ENCODE data around the gene TDRD12.

DNA sequence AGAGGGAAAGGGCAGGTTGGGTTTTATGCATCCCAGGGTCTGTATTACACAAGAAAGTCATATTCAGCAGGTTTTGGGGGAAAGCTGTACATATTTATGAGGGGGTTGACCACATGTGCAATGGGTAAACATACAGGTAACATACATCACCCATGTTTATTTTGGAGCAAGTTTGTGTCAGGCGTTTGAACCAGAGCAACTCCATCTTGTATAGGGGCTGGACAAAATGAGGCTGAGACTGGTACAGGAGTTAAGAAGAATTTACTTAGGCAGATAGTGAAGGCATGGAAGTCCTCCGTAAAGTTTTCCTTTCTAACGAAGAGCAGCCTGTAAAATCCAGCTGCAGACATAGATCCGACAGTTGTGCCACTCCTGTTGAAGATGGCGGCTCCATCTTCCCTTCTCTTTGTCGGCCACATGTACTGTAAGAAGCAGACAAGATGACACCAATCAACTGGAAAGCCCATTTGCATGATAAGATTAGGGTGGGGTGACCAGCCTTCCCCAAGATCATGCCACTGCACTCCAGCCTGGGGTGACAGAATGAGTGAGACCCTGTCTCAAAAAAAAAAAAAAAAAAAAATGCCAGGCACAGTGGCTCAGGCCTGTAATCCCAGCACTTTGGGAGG is 32.6 kb upstream of the TDRD12 start:
- TF ChIP-seq, protein P1, sequence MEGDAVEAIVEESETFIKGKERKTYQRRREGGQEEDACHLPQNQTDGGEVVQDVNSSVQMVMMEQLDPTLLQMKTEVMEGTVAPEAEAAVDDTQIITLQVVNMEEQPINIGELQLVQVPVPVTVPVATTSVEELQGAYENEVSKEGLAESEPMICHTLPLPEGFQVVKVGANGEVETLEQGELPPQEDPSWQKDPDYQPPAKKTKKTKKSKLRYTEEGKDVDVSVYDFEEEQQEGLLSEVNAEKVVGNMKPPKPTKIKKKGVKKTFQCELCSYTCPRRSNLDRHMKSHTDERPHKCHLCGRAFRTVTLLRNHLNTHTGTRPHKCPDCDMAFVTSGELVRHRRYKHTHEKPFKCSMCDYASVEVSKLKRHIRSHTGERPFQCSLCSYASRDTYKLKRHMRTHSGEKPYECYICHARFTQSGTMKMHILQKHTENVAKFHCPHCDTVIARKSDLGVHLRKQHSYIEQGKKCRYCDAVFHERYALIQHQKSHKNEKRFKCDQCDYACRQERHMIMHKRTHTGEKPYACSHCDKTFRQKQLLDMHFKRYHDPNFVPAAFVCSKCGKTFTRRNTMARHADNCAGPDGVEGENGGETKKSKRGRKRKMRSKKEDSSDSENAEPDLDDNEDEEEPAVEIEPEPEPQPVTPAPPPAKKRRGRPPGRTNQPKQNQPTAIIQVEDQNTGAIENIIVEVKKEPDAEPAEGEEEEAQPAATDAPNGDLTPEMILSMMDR (conservative IDR thresholded peaks at IDR 0.05; ENCODE audit: low read depth in 2 of 2), result no peak
- no peak for TF ChIP-seq POLR2AphosphoS5 (IDR thresholded peaks at IDR 0.05; ENCODE audit: low read depth)
- TF ChIP-seq EZH2 (IDR thresholded peaks at IDR 0.05; ENCODE audit: low read depth, unreplicated experiment), result no peak
- no peak for TF ChIP-seq JUNB (IDR thresholded peaks at IDR 0.05; ENCODE audit: unreplicated experiment)
- no peak for TF ChIP-seq CREB1 (CRISPR knock-in tag; IDR thresholded peaks at IDR 0.05; ENCODE audit: low read depth)
- TF ChIP-seq, protein P2, sequence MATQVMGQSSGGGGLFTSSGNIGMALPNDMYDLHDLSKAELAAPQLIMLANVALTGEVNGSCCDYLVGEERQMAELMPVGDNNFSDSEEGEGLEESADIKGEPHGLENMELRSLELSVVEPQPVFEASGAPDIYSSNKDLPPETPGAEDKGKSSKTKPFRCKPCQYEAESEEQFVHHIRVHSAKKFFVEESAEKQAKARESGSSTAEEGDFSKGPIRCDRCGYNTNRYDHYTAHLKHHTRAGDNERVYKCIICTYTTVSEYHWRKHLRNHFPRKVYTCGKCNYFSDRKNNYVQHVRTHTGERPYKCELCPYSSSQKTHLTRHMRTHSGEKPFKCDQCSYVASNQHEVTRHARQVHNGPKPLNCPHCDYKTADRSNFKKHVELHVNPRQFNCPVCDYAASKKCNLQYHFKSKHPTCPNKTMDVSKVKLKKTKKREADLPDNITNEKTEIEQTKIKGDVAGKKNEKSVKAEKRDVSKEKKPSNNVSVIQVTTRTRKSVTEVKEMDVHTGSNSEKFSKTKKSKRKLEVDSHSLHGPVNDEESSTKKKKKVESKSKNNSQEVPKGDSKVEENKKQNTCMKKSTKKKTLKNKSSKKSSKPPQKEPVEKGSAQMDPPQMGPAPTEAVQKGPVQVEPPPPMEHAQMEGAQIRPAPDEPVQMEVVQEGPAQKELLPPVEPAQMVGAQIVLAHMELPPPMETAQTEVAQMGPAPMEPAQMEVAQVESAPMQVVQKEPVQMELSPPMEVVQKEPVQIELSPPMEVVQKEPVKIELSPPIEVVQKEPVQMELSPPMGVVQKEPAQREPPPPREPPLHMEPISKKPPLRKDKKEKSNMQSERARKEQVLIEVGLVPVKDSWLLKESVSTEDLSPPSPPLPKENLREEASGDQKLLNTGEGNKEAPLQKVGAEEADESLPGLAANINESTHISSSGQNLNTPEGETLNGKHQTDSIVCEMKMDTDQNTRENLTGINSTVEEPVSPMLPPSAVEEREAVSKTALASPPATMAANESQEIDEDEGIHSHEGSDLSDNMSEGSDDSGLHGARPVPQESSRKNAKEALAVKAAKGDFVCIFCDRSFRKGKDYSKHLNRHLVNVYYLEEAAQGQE (IDR thresholded peaks at IDR 0.05; ENCODE audit: unreplicated experiment), result no peak
- no peak for TF ChIP-seq STAT1 (IDR thresholded peaks at IDR 0.05; ENCODE audit: unreplicated experiment)
- TF ChIP-seq EZH2phosphoT487 (IDR thresholded peaks at IDR 0.05; ENCODE audit: unreplicated experiment), result no peak
- no peak for TF ChIP-seq ZNF114 (CRISPR knock-in tag; IDR thresholded peaks at IDR 0.05)
- no peak for TF ChIP-seq NANOG (IDR thresholded peaks at IDR 0.05; ENCODE audit: borderline replicate concordance)
- TF ChIP-seq, protein P3, sequence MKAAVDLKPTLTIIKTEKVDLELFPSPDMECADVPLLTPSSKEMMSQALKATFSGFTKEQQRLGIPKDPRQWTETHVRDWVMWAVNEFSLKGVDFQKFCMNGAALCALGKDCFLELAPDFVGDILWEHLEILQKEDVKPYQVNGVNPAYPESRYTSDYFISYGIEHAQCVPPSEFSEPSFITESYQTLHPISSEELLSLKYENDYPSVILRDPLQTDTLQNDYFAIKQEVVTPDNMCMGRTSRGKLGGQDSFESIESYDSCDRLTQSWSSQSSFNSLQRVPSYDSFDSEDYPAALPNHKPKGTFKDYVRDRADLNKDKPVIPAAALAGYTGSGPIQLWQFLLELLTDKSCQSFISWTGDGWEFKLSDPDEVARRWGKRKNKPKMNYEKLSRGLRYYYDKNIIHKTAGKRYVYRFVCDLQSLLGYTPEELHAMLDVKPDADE (IDR thresholded peaks at IDR 0.05), result no peak
- TF ChIP-seq, protein P4, sequence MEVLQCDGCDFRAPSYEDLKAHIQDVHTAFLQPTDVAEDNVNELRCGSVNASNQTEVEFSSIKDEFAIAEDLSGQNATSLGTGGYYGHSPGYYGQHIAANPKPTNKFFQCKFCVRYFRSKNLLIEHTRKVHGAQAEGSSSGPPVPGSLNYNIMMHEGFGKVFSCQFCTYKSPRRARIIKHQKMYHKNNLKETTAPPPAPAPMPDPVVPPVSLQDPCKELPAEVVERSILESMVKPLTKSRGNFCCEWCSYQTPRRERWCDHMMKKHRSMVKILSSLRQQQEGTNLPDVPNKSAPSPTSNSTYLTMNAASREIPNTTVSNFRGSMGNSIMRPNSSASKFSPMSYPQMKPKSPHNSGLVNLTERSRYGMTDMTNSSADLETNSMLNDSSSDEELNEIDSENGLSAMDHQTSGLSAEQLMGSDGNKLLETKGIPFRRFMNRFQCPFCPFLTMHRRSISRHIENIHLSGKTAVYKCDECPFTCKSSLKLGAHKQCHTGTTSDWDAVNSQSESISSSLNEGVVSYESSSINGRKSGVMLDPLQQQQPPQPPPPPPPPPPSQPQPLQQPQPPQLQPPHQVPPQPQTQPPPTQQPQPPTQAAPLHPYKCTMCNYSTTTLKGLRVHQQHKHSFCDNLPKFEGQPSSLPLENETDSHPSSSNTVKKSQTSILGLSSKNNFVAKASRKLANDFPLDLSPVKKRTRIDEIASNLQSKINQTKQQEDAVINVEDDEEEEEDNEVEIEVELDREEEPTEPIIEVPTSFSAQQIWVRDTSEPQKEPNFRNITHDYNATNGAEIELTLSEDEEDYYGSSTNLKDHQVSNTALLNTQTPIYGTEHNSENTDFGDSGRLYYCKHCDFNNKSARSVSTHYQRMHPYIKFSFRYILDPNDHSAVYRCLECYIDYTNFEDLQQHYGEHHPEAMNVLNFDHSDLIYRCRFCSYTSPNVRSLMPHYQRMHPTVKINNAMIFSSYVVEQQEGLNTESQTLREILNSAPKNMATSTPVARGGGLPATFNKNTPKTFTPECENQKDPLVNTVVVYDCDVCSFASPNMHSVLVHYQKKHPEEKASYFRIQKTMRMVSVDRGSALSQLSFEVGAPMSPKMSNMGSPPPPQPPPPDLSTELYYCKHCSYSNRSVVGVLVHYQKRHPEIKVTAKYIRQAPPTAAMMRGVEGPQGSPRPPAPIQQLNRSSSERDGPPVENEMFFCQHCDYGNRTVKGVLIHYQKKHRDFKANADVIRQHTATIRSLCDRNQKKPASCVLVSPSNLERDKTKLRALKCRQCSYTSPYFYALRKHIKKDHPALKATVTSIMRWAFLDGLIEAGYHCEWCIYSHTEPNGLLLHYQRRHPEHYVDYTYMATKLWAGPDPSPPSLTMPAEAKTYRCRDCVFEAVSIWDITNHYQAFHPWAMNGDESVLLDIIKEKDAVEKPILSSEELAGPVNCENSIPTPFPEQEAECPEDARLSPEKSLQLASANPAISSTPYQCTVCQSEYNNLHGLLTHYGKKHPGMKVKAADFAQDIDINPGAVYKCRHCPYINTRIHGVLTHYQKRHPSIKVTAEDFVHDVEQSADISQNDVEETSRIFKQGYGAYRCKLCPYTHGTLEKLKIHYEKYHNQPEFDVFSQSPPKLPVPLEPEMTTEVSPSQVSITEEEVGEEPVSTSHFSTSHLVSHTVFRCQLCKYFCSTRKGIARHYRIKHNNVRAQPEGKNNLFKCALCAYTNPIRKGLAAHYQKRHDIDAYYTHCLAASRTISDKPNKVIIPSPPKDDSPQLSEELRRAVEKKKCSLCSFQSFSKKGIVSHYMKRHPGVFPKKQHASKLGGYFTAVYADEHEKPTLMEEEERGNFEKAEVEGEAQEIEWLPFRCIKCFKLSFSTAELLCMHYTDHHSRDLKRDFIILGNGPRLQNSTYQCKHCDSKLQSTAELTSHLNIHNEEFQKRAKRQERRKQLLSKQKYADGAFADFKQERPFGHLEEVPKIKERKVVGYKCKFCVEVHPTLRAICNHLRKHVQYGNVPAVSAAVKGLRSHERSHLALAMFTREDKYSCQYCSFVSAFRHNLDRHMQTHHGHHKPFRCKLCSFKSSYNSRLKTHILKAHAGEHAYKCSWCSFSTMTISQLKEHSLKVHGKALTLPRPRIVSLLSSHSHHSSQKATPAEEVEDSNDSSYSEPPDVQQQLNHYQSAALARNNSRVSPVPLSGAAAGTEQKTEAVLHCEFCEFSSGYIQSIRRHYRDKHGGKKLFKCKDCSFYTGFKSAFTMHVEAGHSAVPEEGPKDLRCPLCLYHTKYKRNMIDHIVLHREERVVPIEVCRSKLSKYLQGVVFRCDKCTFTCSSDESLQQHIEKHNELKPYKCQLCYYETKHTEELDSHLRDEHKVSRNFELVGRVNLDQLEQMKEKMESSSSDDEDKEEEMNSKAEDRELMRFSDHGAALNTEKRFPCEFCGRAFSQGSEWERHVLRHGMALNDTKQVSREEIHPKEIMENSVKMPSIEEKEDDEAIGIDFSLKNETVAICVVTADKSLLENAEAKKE (CRISPR knock-in tag; IDR thresholded peaks at IDR 0.05), result no peak
- TF ChIP-seq ZNF331 (CRISPR knock-in tag; IDR thresholded peaks at IDR 0.05; ENCODE audit: low read depth), result no peak
